OCI-M2 (cell line): ENCODE results near the gene PLA2G6.
A peak's percentile ranks its signal among the peaks of the same experiment; 100 is the strongest.

Experiments
- DNase-seq: peaks from one replicate; lab custom pipeline; 2025; ENCODE audit not compliant: unreplicated experiment; lab: John Stamatoyannopoulos, UW

The PLA2G6 gene

GRCh38 chr22:38181453-38182200 is at the start of gene PLA2G6:
Gene PLA2G6, minus strand, starts transcription at chr22:38181830. Its CDS starts 12,404 bp downstream, at chr22:38169426.
- DNase-seq, result peak; percentile 64

GRCh38 chr22:38230916-38231315 is 49.3 kb upstream of the PLA2G6 start:
- DNase-seq, result no peak

GRCh38 chr22:38230108-38230825 is 48.6 kb upstream of the PLA2G6 start:
- no peak for DNase-seq

GRCh38 chr22:38228873-38229740 is 47.5 kb upstream of the PLA2G6 start:
- no peak for DNase-seq

GRCh38 chr22:38228326-38228872 is 46.8 kb upstream of the PLA2G6 start:
- DNase-seq, result no peak

- DNase-seq, result no peak
Measured at GRCh38 chr22:38226853-38227649, 45.4 kb upstream of the PLA2G6 start.

- DNase-seq, result no peak
Measured at GRCh38 chr22:38223289-38223960, 41.8 kb upstream of the PLA2G6 start.

GRCh38 chr22:38222797-38223119 is 41.1 kb upstream of the PLA2G6 start:
- DNase-seq, result no peak

GRCh38 chr22:38221908-38222796 is 40.5 kb upstream of the PLA2G6 start:
- no peak for DNase-seq

GRCh38 chr22:38221407-38221806 is 39.8 kb upstream of the PLA2G6 start:
- no peak for DNase-seq

- DNase-seq, result no peak
Measured at GRCh38 chr22:38220653-38221386, 39.2 kb upstream of the PLA2G6 start.

- no peak for DNase-seq
Measured at GRCh38 chr22:38220163-38220562, 38.5 kb upstream of the PLA2G6 start.

- no peak for DNase-seq
Measured at GRCh38 chr22:38219632-38220031, 38.0 kb upstream of the PLA2G6 start.

- DNase-seq, result no peak
Measured at GRCh38 chr22:38218661-38219622, 37.3 kb upstream of the PLA2G6 start.

GRCh38 chr22:38215156-38216038 is 33.8 kb upstream of the PLA2G6 start:
- DNase-seq, result no peak
